GM19467 (cell line): ENCODE results near the gene KDM4C.
"Not testable (repeated sequence)": the region's sequence is repeated elsewhere in the genome, so short reads cannot be mapped to it uniquely, and the experiment has no call there.

Experiments used
- ATAC-seq: cut with Tn5 transposase; IDR thresholded peaks from one replicate; pipeline ENCODE4 v1.9.1; 2021; ENCODE audit warnings: mild to moderate bottlenecking, moderate library complexity; ENCODE audit not compliant: unreplicated experiment

KDM4C gene

DNA sequence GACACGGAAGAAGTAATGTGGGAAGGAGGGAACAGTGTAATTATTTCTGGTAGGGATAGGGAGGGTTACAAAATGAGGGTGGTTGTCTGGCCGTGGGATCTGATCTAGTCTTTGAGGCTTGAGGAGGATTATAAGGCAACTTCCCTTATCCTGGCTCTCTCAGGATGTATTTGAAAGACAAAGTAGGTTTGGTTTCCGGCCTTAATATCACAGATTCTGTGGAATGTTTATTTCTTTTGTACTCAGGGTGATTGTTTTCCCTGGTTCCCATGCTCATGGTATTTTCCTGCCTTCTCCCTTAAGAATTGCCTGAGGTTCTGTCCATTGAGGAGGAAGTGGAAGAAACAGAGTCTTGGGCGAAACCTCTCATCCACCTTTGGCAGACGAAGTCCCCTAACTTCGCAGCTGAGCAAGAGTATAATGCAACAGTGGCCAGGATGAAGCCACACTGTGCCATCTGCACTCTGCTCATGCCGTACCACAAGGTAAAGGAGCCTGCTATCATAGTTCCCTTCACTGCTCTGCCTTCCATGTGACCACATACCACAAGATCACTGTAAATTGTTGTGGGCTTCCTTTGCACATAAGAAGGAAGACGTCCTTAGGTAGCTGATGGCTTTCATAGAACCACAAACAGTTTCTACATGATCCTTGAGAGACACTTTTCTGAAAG, 253.8 kb downstream of the KDM4C start:
- ATAC-seq: no peak

GRCh38 chr9:7027996-7028395, 270.2 kb downstream of the KDM4C start:
- no peak for ATAC-seq

DNA sequence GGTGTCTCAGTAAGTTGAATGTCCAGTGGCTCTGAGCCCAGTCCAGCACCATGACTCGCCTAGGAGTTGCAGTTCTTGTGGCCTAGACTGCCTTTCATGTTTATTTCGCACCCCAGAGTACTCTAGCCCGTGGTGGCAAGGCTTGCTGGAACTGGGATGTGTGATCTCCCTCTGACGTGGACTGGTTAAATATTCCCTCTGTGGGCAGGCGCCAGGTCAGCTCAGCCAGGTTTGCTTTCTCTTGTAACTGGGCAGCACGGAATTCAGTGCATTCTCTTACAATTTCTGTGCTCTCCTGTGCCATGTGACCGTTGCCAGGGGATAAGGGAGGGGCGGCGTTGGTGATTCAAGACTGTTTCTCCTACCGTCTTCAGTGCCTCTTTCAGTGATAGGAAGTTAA, 270.8 kb downstream of the KDM4C start:
- no peak for ATAC-seq

DNA sequence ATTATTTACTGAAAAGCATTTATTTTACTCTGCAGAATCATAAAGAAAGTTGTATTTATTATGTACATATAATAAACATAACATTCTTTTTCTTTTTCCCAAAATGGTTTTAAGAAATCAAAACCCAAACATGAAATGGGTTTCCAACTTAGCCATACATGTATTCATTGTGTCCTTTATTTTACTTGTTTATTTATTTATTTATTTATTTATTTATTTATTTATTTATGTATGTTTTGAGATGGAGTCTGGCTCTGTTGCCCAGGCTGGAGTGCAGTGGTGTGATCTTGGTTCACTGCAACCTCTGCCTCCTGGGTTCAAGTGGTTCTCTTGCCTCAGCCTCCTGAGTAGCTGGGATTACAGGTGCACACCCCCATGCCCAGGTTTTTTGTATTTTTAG, 273.2 kb downstream of the KDM4C start:
- ATAC-seq: not testable (repeated sequence)

DNA sequence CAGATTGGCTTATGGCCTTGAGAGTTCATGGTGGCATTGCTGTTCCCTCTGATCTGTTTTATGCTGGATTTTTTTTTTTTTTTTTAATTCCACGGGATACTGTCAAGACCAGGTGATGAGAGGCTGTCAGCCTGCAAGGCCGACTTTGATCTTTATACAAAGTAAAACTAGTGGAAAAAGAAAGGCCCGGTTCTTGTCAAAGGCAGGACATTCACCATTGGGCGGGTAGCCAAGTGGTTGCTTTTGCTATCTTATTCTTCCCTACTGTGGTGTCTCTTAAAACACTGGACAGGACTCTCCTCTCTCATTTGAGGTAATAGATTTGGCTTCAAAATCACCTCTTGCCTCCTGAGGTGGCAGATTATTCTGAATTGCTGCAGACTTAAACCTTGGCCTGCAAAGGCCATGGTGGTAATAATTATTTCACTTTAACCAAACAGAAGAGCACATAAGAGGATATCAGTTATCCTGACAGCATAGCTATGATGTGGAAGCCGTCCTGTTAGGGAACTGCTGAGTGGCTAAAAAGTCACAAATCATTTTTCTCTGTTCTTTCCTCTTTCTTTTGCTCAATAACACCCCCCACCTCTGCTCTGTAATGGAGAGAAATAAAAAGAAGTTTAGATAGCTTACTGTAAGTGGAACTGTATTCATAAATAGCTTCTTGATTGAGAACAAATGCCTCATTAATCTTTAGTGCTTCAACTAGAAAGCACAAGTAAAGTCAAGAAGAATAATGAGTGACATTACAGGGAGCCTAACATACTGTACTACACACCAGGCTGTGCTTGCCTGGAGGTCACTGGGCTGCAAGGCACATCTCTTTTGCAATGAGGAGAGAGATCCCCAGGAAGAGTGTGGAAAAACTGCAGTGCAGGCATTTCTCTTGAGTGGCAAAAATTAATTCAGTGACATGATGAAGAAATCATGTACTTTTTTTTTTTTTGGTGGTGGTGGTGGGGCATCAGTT, 275.6 kb downstream of the KDM4C start:
- no peak for ATAC-seq

DNA sequence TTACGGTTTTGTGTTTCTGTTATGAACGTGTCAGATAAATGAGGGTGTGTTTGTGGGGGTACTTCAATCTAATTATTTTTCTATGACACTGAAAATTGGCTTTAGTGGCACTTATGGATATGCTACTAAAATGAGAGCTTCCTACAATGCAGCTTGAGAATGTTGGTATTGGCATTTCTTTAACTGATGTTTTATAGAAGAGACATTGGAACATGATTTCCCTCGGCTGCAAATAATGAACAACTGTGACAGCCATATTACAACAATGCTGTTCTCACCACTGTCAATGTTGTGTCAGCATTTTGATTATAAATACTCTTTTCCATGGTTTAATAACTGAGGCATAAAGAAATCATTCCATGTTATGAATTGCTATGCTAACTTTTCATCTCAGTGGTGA, 279.4 kb downstream of the KDM4C start:
- ATAC-seq: no peak

- ATAC-seq: no peak
Measured at GRCh38 chr9:7042124-7042523, 284.4 kb downstream of the KDM4C start.

- ATAC-seq: no peak
Measured at GRCh38 chr9:7045361-7045760, 287.6 kb downstream of the KDM4C start.

- no peak for ATAC-seq
Measured at GRCh38 chr9:7051711-7052110, 293.9 kb downstream of the KDM4C start.

DNA sequence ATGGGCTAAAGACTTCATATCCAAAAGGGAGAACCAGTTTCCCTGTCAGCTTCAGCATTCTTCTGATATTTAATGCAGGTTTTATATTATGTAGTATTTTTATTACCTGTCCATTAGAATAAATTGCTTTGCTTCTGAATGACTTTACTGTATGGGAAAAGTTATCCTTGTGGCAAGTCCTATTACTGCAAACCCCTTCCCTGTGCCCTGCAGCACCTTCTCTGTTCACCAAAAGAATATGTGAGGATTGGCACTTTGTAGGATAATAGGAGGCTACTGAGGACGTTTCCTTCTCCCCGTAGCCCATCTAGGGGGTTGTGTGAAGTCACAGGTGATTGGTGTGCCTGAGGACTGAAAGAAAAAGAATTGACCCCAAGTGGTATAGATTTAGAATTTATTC, 296.1 kb downstream of the KDM4C start:
- no peak for ATAC-seq

DNA sequence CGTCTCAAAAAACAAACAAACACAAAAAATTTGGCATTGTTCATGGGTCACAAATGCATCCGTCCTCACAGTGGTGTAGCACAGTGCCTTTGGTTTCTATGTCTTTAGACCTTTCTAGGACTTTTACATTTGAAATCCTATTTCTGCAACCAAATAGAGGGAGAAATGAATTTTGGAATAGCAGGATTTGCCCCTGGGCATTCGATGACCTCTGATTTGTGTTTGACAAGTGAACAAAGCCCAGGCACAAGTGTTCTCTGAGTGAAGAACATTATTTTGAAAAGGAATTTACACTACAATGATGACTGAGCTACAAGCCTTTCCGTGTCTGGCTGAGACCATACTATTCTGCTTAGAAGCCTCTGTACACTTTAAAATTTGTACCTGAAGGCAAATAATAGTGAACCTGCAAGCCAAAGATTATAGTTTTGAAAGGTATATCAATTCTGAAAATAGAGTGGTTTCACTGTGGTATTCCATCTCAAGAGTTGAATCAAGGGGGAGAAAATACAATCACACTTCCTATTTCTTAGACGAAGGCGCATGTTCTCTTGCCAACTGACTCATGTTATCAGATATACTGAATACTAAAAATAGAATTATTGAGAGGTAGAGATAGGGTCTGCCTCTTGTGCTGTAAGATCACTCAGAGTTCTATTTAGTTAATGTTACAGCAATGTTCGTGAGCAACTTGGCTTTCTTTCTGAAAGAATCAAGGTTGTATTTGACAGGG, 297.6 kb downstream of the KDM4C start:
- ATAC-seq: no peak

GRCh38 chr9:7056254-7056653, 298.5 kb downstream of the KDM4C start:
- no peak for ATAC-seq

- no peak for ATAC-seq
Measured at GRCh38 chr9:7058473-7058872, 300.7 kb downstream of the KDM4C start.

DNA sequence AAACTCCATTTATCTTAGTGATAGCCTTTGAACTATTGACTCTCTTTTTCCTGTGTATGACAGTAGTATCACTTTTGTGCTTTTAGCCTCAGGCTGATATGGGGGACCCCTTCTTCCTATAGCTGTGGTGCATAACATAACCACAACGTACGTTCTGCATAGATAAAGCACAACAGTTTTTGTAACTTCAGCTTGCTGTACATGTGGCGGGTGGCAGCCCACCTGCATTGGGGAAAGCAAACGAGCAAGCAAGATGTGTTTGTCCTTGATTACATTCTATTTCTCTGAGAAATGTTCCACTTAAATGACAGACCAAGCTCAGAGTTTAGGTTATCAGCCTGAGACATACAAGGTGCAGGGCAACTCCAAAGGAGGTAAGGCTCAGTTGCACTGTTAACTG, 309.4 kb downstream of the KDM4C start:
- ATAC-seq: no peak

GRCh38 chr9:7071916-7072315, 314.1 kb downstream of the KDM4C start:
- ATAC-seq: no peak

- no peak for ATAC-seq
Measured at GRCh38 chr9:7073706-7074105, 315.9 kb downstream of the KDM4C start.

- no peak for ATAC-seq
Measured at GRCh38 chr9:7075154-7075553, 317.4 kb downstream of the KDM4C start.

GRCh38 chr9:7079051-7079450, 321.3 kb downstream of the KDM4C start:
- no peak for ATAC-seq

DNA sequence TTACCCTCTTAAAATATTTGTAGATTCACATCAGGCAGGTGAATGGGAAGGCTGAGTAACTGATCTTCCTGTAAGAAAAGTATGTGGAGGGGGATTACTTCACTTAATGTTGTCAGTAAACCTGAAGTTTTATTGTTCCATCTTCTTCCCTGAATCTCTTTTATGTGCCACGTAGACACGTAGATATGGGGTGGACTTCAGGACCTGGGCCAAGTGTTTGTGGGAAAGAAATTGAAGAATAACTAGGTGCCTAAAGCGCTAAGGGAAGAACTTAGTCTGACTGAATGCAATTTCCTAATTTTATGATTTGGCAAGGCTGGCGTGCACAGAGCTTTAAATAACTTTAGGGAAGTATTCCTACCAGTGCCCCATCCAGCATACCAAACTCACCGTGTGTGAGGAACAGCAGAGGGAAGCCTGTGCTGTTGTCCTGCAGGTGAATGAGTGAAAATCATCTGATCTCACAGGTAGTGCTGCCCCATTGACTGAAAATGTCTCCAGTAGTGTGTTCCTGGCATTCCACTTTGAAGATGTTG, 323.4 kb downstream of the KDM4C start:
- ATAC-seq: no peak

- no peak for ATAC-seq
Measured at GRCh38 chr9:7083192-7083591, 325.4 kb downstream of the KDM4C start.

GRCh38 chr9:7085357-7085756, 327.6 kb downstream of the KDM4C start:
- no peak for ATAC-seq
